Posterior cingulate gyrus (tissue), 11 donors: Measurements from ENCODE around the gene ATP1B2.

Source experiments
- DNase-seq, 10 donors: peaks; one replicate each; pipeline versions ENCODE4 v3.0.0 to v3.0.0-alpha.2; 2020 to 2021; ENCODE audit warnings: mixed read lengths in 3 of 10
- intact Hi-C: fragments of 100-400 bp; cut with DNase I; formaldehyde crosslinking; loops from one replicate; pipeline ENCODE4 v1.15.1; 2023

ATP1B2 gene

GRCh38 chr17:7676533-7676932 lies 25.8 kb downstream of the ATP1B2 start:
- no peak for DNase-seq
- intact Hi-C loops, result no loop called here

GRCh38 chr17:7677388-7678067 lies 26.8 kb downstream of the ATP1B2 start:
- intact Hi-C loops, result no loop called here
- DNase-seq, result no peak

DNA sequence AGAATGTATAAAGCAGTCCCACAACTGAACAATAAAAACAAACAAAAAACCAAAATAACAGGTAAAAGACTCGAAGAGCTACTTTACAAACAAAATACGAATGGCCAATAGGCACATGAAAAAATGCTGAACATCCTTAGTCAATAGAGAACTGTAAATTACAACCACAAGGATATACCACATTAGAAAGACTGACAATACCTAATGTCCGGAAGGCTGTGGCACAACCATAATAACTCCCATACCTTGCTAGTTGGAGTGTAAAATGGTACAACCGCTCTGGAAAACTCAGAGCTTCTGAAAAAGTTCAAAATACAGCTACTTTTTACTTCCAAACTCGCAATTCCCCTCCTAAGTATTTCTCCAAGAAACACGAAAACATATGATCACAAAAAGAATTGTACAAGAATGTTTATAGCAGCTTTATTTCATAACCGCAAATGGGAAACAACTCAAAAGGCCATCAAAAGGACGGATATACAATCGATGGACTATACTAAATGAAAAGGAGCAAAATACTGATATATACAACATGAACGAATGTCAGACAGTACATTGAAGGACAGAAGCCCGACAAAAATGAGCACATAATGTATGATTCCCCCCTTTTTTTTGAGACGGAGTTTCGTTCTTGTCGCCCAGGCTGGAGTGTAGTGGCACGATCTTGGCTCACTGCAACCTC lies 34.3 kb downstream of the ATP1B2 start:
- intact Hi-C loops, result loop anchor here (5.0 kb wide), 2 partner anchors 113 to 283 kb away; partner anchors contain the start of gene TMEM256

DNA sequence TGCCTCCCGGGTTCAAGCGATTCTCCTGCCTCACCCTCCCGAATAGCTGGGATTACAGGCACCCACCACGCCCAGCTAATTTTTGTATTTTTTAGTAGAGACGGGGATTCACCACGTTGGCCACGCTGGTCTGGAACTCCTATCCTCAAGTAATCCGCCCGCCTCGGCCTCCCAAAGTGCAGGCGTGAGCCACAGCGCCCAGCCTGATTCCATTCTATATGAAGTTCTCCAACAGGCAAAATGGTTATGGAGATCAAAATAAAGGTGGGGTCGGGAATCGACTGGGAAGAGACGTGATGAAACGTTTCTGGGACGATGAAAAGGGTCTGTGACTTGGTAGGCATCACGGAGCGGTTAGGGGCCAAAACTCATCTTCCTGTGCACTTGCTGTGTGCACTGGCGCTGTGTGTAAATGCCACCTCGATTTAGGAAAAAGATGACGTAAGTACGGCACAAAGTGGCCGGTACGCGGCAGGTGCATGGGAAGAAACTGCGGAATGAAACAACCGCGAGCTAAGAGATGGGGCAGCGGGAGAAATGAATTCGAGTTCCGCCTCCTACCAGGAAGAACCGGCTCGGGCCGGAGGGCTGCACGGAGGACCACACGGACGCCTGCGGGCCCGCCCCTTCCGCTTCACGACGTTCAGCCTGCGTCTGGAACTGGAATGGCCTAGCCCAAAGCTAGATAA lies 35.0 kb downstream of the ATP1B2 start:
- peak; percentile 89 to 99 (median 94) for DNase-seq
- intact Hi-C loops, result loop anchor here (2.0 to 5.0 kb wide), 3 partner anchors 71 to 283 kb away; partner anchors contain the start of genes FXR2 and TMEM256

More for the DNA sequence above, 34.3 kb downstream of the ATP1B2 start:
- no peak for DNase-seq

DNA sequence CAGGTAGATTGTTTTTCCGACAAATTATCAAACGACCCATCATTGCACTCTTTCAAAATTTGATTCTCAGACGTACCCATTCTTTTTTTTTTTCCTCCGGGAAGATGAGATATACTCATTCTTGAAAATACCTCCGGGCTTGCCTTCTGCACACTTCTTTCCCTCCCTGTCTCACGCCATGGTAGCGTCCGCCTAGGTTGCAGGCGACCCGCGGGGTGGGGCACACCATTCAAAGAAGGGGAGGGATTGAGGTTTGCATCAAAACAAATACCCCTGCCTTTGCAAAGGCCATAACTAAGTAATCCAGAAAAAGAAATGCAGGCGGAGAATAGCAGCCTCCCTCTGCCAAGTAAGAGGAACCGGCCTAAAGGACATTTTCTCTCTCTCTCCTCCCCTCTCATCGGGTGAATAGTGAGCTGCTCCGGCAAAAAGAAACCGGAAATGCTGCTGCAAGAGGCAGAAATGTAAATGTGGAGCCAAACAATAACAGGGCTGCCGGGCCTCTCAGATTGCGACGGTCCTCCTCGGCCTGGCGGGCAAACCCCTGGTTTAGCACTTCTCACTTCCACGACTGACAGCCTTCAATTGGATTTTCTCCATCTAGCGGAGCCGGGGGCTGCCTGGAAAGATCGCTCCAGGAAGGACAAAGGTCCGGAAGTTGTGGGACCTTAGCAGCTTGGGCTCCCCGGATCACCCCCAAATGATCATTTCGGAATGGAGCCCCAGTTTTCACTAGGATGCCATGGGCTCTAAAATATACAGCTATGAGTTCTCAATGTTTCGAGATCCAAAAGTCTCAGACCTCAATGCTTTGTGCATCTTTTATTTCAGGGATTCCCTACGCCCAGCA lies 35.7 kb downstream of the ATP1B2 start:
- DNase-seq, result peak; percentile 65 to 96 (median 78)
- intact Hi-C loops, result loop anchor here (2.0 to 5.0 kb wide), 3 partner anchors 72 to 284 kb away; partner anchors contain the start of genes FXR2 and TMEM256

- peak; percentile 84 to 97 (median 90) for DNase-seq
- intact Hi-C loops, result loop anchor here (2.0 to 5.0 kb wide), 3 partner anchors 72 to 285 kb away; partner anchors contain the start of genes FXR2 and TMEM256
Measured at GRCh38 chr17:7687072-7687907, 36.6 kb downstream of the ATP1B2 start, which contains the start of gene TP53. Gene TP53, minus strand, starts transcription at chr17:7687490. Its CDS starts 10,896 bp downstream, at chr17:7676594.

GRCh38 chr17:7687908-7688807 lies 37.4 kb downstream of the ATP1B2 start, which contains the start of gene WRAP53:
Gene WRAP53, plus strand, starts transcription at chr17:7688477. Its CDS starts 172 bp downstream, at chr17:7688649.
- intact Hi-C loops, result loop anchor here (2.0 to 5.0 kb wide), 4 partner anchors 53 to 286 kb away; partner anchors contain the start of genes FXR2 and TMEM256

GRCh38 chr17:7688808-7689316 lies 38.1 kb downstream of the ATP1B2 start:
- DNase-seq, result peak in 1 of 10 donors; percentile 78
- intact Hi-C loops, result loop anchor here (2.0 to 5.0 kb wide), 3 partner anchors 54 to 287 kb away; partner anchors contain the start of gene TMEM256

More at GRCh38 chr17:7687908-7688807, 37.4 kb downstream of the ATP1B2 start, which contains the start of gene WRAP53:
- peak; percentile 96 to 100 (median 98) for DNase-seq

DNA sequence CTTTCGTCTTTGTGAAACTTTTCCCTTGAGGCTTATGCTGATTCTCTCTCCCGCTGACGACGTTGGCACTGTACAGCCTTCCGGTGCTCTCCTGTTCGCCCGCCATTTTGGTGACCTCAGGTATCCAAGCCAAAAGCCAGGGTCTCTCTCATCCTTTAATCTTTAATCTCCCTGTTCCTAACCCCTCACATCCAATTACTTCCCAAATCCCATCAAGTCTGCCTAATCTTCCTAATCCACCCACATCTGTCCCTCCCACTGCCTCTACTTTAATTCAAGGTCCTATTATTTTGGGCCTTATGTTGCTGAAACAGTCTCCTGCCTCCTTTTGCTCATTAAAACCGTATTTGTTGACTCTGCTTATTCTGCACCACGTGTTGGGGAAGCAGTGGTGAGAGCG lies 44.9 kb downstream of the ATP1B2 start:
- no peak for DNase-seq
- intact Hi-C loops, result no loop called here

GRCh38 chr17:7697828-7698588 lies 47.3 kb downstream of the ATP1B2 start:
- no peak for DNase-seq
- intact Hi-C loops, result no loop called here

DNA sequence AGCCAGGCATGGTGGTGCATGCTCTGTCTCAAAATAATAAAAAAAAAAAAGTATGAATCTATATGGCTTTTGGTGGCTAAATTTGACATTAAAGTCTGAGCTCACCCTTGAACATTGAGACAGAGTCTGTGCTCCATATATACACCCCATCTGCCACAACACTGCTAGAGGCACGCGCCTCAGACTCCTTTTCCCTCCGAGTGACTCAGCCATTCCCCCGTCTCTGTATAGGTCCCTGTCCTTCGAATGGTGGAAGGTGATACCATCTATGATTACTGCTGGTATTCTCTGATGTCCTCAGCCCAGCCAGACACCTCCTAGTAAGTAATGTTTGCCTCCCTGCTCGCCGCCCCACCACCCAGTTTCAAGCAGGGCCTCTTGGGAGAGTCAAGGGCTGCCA lies 49.8 kb downstream of the ATP1B2 start:
- intact Hi-C loops, result no loop called here
- DNase-seq, result peak in 1 of 10 donors; percentile 14

DNA sequence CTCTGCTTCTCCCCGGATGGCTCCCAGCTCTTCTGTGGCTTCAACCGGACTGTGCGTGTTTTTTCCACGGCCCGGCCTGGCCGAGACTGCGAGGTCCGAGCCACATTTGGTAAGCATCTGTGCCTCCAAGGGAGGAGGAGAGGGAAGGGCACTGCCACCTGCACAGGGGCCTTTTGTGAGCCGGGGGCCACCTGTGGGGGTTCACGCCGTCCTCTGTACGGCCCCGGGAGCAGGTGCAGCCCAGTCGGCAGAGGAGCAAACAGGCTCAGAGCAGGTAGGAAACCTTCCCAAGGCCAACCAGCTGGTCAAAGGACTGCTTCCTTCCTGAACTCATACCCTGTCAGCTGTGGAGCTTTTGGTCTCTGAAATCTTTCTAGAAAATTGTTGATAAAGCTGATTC lies 51.0 kb downstream of the ATP1B2 start:
- peak in 2 of 10 donors; percentile 35 to 54 for DNase-seq
- intact Hi-C loops, result no loop called here

DNA sequence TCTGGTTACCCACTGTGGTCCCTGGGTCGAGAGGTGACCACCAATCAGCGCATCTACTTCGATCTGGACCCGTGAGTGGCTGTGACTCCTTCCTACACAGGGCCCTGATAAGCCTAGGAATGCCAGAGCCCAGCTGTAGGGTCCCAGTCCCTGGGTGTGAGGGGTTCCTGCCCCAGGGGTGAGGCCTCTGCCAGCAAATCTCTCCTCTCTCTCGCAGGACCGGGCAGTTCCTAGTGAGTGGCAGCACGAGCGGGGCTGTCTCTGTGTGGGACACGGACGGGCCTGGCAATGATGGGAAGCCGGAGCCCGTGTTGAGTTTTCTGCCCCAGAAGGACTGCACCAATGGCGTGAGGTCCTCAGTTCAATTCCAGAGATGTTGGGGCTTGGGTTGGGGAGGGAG lies 52.0 kb downstream of the ATP1B2 start:
- DNase-seq, result peak in 2 of 10 donors; percentile 56 to 68
- intact Hi-C loops, result no loop called here

- intact Hi-C loops, result no loop called here
- peak in 8 of 10 donors; percentile 50 to 95 (median 76) for DNase-seq
Measured at GRCh38 chr17:7703584-7704479, 53.1 kb downstream of the ATP1B2 start.

GRCh38 chr17:7704601-7705268 lies 54.0 kb downstream of the ATP1B2 start, which contains the start of gene EFNB3:
Gene EFNB3, plus strand, starts transcription at chr17:7705202. Its CDS starts 397 bp downstream, at chr17:7705599.
- intact Hi-C loops, result no loop called here
- peak in 7 of 10 donors; percentile 54 to 93 (median 66) for DNase-seq
